Tibial nerve (tissue), 4 donors: ENCODE results near the gene OR6S1.

Experiments used
- CTCF ChIP-seq, 5 experiments: fragments of 200-600 bp in 3 of 5; fragments of 450-650 bp in 2 of 5; sonication (generic) in 3 of 5; IDR thresholded peaks; one replicate each; pipeline ENCODE4 v1.5.1; 2016 to 2019; ENCODE audit warnings: antibody characterized with exemption in 5 of 5, mild to moderate bottlenecking in 3 of 5, moderate library complexity in 2 of 5
- EP300 ChIP-seq, 2 donors: sonication (generic); formaldehyde crosslinking; IDR thresholded peaks; one replicate each; pipeline ENCODE4 v1.6.1; 2017; ENCODE audit warnings: antibody characterized with exemption in 2 of 2, mild to moderate bottlenecking in 1 of 2
- POLR2A ChIP-seq, 2 donors: fragments of 450-650 bp; IDR thresholded peaks; one replicate each; pipeline ENCODE4 v1.6.1; 2017; ENCODE audit warnings: antibody characterized with exemption in 2 of 2, mild to moderate bottlenecking in 2 of 2, moderate library complexity in 2 of 2

- TF ChIP-seq POLR2A (IDR thresholded peaks at IDR 0.05), result no peak
- TF ChIP-seq CTCF (IDR thresholded peaks at IDR 0.05), result no peak
- TF ChIP-seq EP300 (IDR thresholded peaks at IDR 0.05), result no peak
Measured at GRCh38 chr14:20658246-20658645, 16.8 kb upstream of the OR6S1 start.
